Measurements from ENCODE around the gene NEURL4. TPM values are rescaled to one million over a fixed set of nuclear protein-coding genes. Genes with fewer than 3 reads are reported as not detected.
"Not testable (repeated sequence)": the region's sequence is repeated elsewhere in the genome, so short reads cannot be mapped to it uniquely, and the experiment has no call there.

The NEURL4 gene
- total RNA-seq, 1 experiment from 2014 or later = 21.4 TPM

DNA sequence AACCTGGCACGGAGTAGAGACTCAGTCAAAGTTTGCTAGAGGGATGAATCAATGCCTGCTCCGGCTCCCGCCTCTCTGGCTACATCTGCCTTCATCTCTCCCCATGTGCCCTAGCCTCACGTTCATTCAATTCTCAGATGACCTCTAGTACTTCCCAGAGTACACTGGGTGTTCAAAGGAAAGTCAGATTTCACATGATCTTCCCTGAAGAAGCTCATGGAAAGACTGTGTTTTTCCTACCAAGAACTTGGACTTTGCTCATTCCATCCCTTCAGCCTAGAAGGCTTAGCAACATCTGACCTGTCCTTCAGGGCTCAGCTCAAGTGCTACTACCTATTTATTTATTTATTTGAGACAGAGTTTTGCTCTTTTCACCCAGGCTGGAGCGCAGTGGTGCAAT, 40.7 kb upstream of the NEURL4 start:
- TF ChIP-seq EZH2 (IDR thresholded peaks at IDR 0.05; ENCODE audit: low read length, unreplicated experiment) (no peak), EZH2phosphoT487 (IDR thresholded peaks at IDR 0.05; ENCODE audit: borderline replicate concordance, low read length) (no peak)
- intact Hi-C loops (cut with micrococcal nuclease) = no loop called here
- Histone ChIP-seq H3F3A (ENCODE audit: low read length, unreplicated experiment) (no peaks in the 10 kb centered on the region), H3K9me3 (ENCODE audit: low read length) (no peaks in the 10 kb centered on the region), H3K4me1 (ENCODE audit: insufficient read depth, low read length) (no peaks in the 10 kb centered on the region), H3K4me2 (ENCODE audit: low read length) (no peak overlapping the region), H2AFZ (ENCODE audit: low read length) (no peak overlapping the region), H3K27ac (ENCODE audit: low read length) (no peak overlapping the region), H3K4me3 (ENCODE audit: low read length) (no peak overlapping the region), H3K79me2 (ENCODE audit: low read length) (no peaks in the 10 kb centered on the region), H3K9me2 (replicated peaks; ENCODE audit: low read length) (no peaks in the 10 kb centered on the region), H3K27me3 (ENCODE audit: low read length) (no peaks in the 10 kb centered on the region), H3K36me3 (ENCODE audit: low read depth, low read length) (no peaks in the 10 kb centered on the region), H3K9ac (ENCODE audit: low read length) (no peak overlapping the region), H4K20me1 (ENCODE audit: low read length) (no peaks in the 10 kb centered on the region)
- CTCF ChIA-PET = no interaction called here
- no peak for DNase-seq
- no TSS peak for BruUV-seq (replicated peaks)
- POLR2A ChIA-PET (ENCODE audit: unreplicated experiment) = interaction anchor here (0.6 kb wide), 1 partner anchor 19 kb away, joined by 3 read pairs; no protein-coding TSS in a partner anchor
- ATAC-seq = no peak

DNA sequence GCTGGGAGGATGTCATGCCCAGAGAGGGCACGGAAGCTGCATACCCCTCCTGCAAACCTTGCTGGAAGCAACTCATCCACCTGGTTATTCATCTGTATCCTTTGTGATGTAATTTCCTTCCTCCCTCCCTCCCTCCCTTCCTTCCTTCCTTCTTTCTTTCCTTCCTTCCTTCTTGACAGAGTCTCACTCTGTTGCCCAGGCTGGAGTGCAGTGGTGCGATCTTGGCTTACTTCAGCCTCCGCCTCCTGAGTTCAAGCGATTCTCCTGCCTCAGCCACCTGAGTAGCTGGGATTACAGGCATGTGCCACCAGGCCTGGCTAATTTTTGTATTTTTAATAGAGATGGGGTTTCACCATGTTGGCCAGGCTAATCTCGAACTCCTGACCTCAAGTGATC, 39.5 kb upstream of the NEURL4 start:
- H3K36me3 ChIP-seq (ENCODE audit: low read depth, low read length); POLR2A ChIA-PET (ENCODE audit: unreplicated experiment); intact Hi-C loops (cut with micrococcal nuclease); H3F3A ChIP-seq (ENCODE audit: low read length, unreplicated experiment); CTCF ChIA-PET; H3K9ac ChIP-seq (ENCODE audit: low read length); BruUV-seq (replicated peaks); H3K79me2 ChIP-seq (ENCODE audit: low read length); H3K4me1 ChIP-seq (ENCODE audit: insufficient read depth, low read length); ATAC-seq; H3K4me3 ChIP-seq (ENCODE audit: low read length); H2AFZ ChIP-seq (ENCODE audit: low read length); H3K9me3 ChIP-seq (ENCODE audit: low read length); H3K9me2 ChIP-seq (replicated peaks; ENCODE audit: low read length); H4K20me1 ChIP-seq (ENCODE audit: low read length); H3K27ac ChIP-seq (ENCODE audit: low read length); DNase-seq; H3K4me2 ChIP-seq (ENCODE audit: low read length); H3K27me3 ChIP-seq (ENCODE audit: low read length): not testable (repeated sequence)

DNA sequence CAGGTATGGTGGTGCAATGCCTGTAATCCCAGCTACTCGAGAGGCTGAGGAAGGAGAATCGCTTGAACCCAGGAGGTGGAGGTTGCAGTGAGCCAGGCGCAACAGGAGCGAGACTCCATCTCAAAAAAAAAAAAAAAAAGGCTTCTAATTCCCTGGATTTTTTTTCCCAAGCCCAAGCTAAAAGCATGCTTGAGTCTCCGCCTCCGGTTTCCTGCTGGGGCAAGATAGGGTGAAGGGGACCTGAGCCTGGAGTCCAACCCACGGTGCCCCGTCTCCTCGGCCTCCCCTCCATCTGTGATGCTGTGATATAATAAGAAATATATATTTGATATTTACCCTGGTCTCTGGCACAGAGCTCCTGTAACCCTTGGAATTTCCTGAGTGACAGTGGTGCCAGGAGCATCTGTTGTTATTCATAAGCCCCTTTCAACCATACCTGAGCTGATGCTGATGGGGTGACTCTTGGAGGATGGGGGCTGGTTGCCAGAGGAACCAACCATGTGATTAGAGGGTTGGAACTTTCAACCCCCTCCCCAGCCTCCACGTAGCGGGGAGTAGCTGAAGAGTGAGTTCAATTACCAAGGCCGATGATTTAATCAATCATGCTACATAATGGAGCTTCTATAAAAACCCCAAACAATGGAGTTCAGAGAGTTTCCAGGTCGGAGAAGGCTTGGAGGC, 38.9 kb upstream of the NEURL4 start:
- intact Hi-C loops (cut with micrococcal nuclease) = no loop called here
- H3K79me2 ChIP-seq (ENCODE audit: low read length) = no peaks in the 10 kb centered on the region
- no peak overlapping the region for H3K9ac ChIP-seq (ENCODE audit: low read length)
- H3K9me3 ChIP-seq (ENCODE audit: low read length) = no peaks in the 10 kb centered on the region
- no peaks in the 10 kb centered on the region for H4K20me1 ChIP-seq (ENCODE audit: low read length)
- H3K27ac ChIP-seq (ENCODE audit: low read length) = no peak overlapping the region
- no peaks in the 10 kb centered on the region for H3K27me3 ChIP-seq (ENCODE audit: low read length)
- CTCF ChIA-PET = no interaction called here
- no peak overlapping the region for H2AFZ ChIP-seq (ENCODE audit: low read length)
- POLR2A ChIA-PET (ENCODE audit: unreplicated experiment) = no interaction called here
- no peaks in the 10 kb centered on the region for H3F3A ChIP-seq (ENCODE audit: low read length, unreplicated experiment)
- no TSS peak for BruUV-seq (replicated peaks)
- no peak for ATAC-seq
- H3K4me2 ChIP-seq (ENCODE audit: low read length) = no peak overlapping the region
- no peak overlapping the region for H3K4me3 ChIP-seq (ENCODE audit: low read length)
- no peaks in the 10 kb centered on the region for H3K9me2 ChIP-seq (replicated peaks; ENCODE audit: low read length)
- no peaks in the 10 kb centered on the region for H3K4me1 ChIP-seq (ENCODE audit: insufficient read depth, low read length)
- TF ChIP-seq EZH2phosphoT487 (IDR thresholded peaks at IDR 0.05; ENCODE audit: borderline replicate concordance, low read length) (no peak), EZH2 (IDR thresholded peaks at IDR 0.05; ENCODE audit: low read length, unreplicated experiment) (no peak)
- TF ChIP-seq, protein P1, sequence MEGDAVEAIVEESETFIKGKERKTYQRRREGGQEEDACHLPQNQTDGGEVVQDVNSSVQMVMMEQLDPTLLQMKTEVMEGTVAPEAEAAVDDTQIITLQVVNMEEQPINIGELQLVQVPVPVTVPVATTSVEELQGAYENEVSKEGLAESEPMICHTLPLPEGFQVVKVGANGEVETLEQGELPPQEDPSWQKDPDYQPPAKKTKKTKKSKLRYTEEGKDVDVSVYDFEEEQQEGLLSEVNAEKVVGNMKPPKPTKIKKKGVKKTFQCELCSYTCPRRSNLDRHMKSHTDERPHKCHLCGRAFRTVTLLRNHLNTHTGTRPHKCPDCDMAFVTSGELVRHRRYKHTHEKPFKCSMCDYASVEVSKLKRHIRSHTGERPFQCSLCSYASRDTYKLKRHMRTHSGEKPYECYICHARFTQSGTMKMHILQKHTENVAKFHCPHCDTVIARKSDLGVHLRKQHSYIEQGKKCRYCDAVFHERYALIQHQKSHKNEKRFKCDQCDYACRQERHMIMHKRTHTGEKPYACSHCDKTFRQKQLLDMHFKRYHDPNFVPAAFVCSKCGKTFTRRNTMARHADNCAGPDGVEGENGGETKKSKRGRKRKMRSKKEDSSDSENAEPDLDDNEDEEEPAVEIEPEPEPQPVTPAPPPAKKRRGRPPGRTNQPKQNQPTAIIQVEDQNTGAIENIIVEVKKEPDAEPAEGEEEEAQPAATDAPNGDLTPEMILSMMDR (conservative IDR thresholded peaks at IDR 0.05; ENCODE audit: low read depth, low read length) = no peak
- H3K36me3 ChIP-seq (ENCODE audit: low read depth, low read length) = no peaks in the 10 kb centered on the region
- DNase-seq = no peak

DNA sequence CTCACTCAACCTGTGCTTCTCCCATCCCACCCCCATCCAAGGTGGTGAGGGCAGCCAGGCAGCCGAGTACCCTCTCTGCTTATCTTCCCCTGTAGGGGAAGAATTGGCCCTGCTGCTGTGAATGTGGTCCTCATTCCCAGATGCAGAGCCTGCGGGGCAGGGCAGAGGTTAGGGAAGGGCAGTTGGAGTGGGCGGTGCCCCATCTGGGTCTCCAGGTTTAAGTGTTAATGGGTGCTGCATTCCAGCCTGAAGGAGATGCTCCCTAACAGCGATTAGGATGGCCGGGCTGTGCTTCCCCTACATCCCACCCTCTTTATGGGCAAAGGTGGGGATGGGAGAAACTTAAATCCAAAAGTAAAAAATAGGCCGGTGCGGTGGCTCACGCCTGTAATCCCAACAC, 37.9 kb upstream of the NEURL4 start:
- H3K36me3 ChIP-seq (ENCODE audit: low read depth, low read length) = no peaks in the 10 kb centered on the region
- no peaks in the 10 kb centered on the region for H3F3A ChIP-seq (ENCODE audit: low read length, unreplicated experiment)
- no peak overlapping the region for H3K4me2 ChIP-seq (ENCODE audit: low read length)
- H3K9me3 ChIP-seq (ENCODE audit: low read length) = no peaks in the 10 kb centered on the region
- no peaks in the 10 kb centered on the region for H3K9me2 ChIP-seq (replicated peaks; ENCODE audit: low read length)
- BruUV-seq (replicated peaks) = no TSS peak
- H3K79me2 ChIP-seq (ENCODE audit: low read length) = no peaks in the 10 kb centered on the region
- no peaks in the 10 kb centered on the region for H3K27me3 ChIP-seq (ENCODE audit: low read length)
- H4K20me1 ChIP-seq (ENCODE audit: low read length) = no peaks in the 10 kb centered on the region
- no peak for ATAC-seq
- CTCF ChIA-PET = no interaction called here
- TF ChIP-seq EZH2 (IDR thresholded peaks at IDR 0.05; ENCODE audit: low read length, unreplicated experiment) = no peak
- no peak for DNase-seq
- intact Hi-C loops (cut with micrococcal nuclease) = no loop called here
- POLR2A ChIA-PET (ENCODE audit: unreplicated experiment) = no interaction called here
- H3K27ac ChIP-seq (ENCODE audit: low read length) = no peak overlapping the region
- H3K4me3 ChIP-seq (ENCODE audit: low read length) = no peak overlapping the region
- H2AFZ ChIP-seq (ENCODE audit: low read length) = no peak overlapping the region
- no peaks in the 10 kb centered on the region for H3K4me1 ChIP-seq (ENCODE audit: insufficient read depth, low read length)
- H3K9ac ChIP-seq (ENCODE audit: low read length) = no peak overlapping the region

DNA sequence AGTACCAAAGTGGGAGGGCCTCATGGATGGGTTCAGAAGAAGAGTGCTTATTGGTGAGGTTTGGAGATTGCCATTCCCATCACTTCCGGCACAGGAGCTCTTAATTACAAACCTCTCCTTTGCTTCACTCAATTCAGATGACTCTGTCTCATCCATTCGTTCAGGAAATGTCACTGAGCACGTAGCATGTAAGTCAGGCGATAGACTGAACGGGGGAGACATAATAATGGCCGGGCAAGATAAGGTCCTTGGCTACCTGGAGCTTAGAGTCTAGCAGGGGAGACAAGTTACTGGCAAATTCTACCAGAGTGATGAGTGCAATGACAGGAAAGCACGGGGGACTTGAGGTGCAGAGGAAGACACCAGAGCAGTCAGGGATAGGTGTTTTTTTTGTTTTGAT, 36.8 kb upstream of the NEURL4 start:
- H3K27me3 ChIP-seq (ENCODE audit: low read length); H3K9me2 ChIP-seq (replicated peaks; ENCODE audit: low read length); intact Hi-C loops (cut with micrococcal nuclease); H3F3A ChIP-seq (ENCODE audit: low read length, unreplicated experiment); DNase-seq; H3K4me1 ChIP-seq (ENCODE audit: insufficient read depth, low read length); H3K9me3 ChIP-seq (ENCODE audit: low read length); H3K36me3 ChIP-seq (ENCODE audit: low read depth, low read length); H3K4me3 ChIP-seq (ENCODE audit: low read length); H3K4me2 ChIP-seq (ENCODE audit: low read length); ATAC-seq; H3K9ac ChIP-seq (ENCODE audit: low read length); H3K79me2 ChIP-seq (ENCODE audit: low read length); H4K20me1 ChIP-seq (ENCODE audit: low read length); POLR2A ChIA-PET (ENCODE audit: unreplicated experiment); H3K27ac ChIP-seq (ENCODE audit: low read length); BruUV-seq (replicated peaks); H2AFZ ChIP-seq (ENCODE audit: low read length); CTCF ChIA-PET: not testable (repeated sequence)
